ENCODE results near the gene TMEM209. TPM values are rescaled to one million over a fixed set of nuclear protein-coding genes. Genes with fewer than 3 reads are reported as not detected.
A peak's percentile ranks its signal among the peaks of the same experiment; 100 is the strongest.

TMEM209 gene
- total and polyA plus RNA-seq, 4 donors = 4.5 to 10.1 (median 9.0) TPM

DNA sequence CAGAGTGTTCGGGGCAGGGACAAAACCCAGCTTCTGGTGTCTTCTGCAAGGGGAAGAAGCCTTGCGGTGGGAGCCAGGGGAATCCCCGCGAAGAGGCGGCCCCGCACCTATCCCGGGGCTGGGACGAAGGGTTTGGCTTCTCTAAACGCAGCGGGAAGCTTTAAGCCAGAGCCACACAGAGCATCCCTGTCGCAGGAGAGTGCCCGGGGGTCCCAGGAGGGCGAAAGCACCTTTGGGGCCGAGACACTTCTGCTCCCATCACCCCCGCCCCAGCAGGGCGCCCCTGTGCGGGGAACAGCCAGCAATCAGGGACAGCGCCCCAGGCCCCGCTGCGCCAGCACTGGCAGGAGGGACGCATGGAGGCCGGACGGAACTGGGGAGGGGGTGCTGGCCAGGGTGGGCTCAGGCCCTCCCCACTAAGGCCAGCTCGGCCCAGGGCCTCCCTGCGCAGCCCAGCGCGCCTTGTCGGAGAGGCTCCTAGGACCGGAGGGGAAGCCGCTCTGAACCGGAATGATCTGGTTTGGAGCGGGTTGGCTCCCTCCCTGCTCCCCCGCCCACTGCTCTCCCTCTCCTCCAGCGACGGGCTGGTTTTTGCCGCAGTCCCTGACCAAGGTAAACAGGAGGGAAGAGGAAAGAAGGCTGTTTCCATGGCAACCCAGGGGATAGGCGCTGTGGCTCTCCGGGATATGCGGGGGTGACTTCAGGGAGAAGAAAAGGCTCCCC lies 63.9 kb downstream of the TMEM209 start:
- Histone ChIP-seq H3K36me3 (ENCODE audit: control insufficient read depth in 4 of 4, insufficient read depth in 3 of 4, low read depth in 1 of 4, low read length in 3 of 4) (peaks cover 0 to 17% (median 3%) of the 10 kb centered on the region in 4 donors), H3K4me3 (ENCODE audit: low read depth in 1 of 3, low read length in 3 of 3) (peak overlapping the region in 2 of 3 donors; percentile 41 to 58), H3K9me3 (ENCODE audit: control insufficient read depth in 4 of 4, low read length in 3 of 4) (no peaks in the 10 kb centered on the region), H3K27me3 (ENCODE audit: control insufficient read depth in 4 of 4, insufficient read depth in 4 of 4, low read length in 3 of 4) (no peaks in the 10 kb centered on the region), H3K27ac (ENCODE audit: low read depth in 1 of 2, low read length in 2 of 2) (peak overlapping the region in 1 of 2 donors; percentile 49), H3K9ac (ENCODE audit: low read depth in 1 of 2, low read length in 2 of 2) (no peak overlapping the region), H3K4me1 (ENCODE audit: control insufficient read depth in 4 of 4, insufficient read depth in 4 of 4, low read length in 3 of 4) (no peaks in the 10 kb centered on the region)
- no peak for TF ChIP-seq NR2F2 (IDR thresholded peaks at IDR 0.05)
- TF ChIP-seq, protein P1, sequence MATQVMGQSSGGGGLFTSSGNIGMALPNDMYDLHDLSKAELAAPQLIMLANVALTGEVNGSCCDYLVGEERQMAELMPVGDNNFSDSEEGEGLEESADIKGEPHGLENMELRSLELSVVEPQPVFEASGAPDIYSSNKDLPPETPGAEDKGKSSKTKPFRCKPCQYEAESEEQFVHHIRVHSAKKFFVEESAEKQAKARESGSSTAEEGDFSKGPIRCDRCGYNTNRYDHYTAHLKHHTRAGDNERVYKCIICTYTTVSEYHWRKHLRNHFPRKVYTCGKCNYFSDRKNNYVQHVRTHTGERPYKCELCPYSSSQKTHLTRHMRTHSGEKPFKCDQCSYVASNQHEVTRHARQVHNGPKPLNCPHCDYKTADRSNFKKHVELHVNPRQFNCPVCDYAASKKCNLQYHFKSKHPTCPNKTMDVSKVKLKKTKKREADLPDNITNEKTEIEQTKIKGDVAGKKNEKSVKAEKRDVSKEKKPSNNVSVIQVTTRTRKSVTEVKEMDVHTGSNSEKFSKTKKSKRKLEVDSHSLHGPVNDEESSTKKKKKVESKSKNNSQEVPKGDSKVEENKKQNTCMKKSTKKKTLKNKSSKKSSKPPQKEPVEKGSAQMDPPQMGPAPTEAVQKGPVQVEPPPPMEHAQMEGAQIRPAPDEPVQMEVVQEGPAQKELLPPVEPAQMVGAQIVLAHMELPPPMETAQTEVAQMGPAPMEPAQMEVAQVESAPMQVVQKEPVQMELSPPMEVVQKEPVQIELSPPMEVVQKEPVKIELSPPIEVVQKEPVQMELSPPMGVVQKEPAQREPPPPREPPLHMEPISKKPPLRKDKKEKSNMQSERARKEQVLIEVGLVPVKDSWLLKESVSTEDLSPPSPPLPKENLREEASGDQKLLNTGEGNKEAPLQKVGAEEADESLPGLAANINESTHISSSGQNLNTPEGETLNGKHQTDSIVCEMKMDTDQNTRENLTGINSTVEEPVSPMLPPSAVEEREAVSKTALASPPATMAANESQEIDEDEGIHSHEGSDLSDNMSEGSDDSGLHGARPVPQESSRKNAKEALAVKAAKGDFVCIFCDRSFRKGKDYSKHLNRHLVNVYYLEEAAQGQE (IDR thresholded peaks at IDR 0.05) = peak; percentile 66
- DNase-seq (ENCODE audit: low spot score) = peak; percentile 76
- WGBS = 41% methylated on average over 39 of the region's 39 CpGs

DNA sequence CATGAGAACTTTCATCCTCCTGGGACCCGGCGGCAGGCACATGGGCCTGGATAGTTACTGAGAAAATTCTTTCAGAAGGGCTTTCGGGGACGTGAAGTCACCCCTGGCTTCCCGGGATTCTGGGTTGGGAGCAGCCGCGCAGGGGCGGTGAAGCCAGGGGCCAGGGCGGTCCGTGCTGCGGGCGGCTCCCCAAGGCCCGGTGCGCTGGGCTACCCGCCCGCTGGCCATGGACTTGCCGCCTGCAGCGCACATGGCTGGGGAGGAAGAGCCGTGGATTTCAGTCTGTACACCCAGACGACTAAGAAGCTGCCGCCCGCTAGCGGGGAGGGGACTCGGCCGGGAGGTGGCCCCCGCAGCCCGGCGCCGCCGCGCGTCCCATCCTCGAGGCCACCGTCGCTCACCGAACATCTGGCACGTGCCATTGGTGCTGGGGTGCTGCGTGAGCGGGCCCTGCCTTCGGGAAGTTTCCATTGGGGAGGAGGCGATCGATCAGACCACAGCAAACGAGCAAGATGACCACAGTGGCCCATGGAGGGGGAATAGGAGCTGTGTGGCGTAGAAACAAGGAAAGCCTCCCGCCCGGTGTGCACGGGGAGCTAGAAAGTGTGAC lies 64.5 kb downstream of the TMEM209 start:
- WGBS = 90% methylated on average over 47 of the region's 47 CpGs
- peak overlapping the region in 1 of 2 donors; percentile 49 for H3K27ac ChIP-seq (ENCODE audit: low read depth in 1 of 2, low read length in 2 of 2)
- H3K36me3 ChIP-seq (ENCODE audit: control insufficient read depth in 4 of 4, insufficient read depth in 3 of 4, low read depth in 1 of 4, low read length in 3 of 4) = peaks cover 0 to 23% (median 6%) of the 10 kb centered on the region in 4 donors
- H3K4me1 ChIP-seq (ENCODE audit: control insufficient read depth in 4 of 4, insufficient read depth in 4 of 4, low read length in 3 of 4) = no peaks in the 10 kb centered on the region
- no peaks in the 10 kb centered on the region for H3K27me3 ChIP-seq (ENCODE audit: control insufficient read depth in 4 of 4, insufficient read depth in 4 of 4, low read length in 3 of 4)
- TF ChIP-seq RAD21 (IDR thresholded peaks at IDR 0.05) (no peak), SP1 (IDR thresholded peaks at IDR 0.05) (no peak), EGR1 (IDR thresholded peaks at IDR 0.05; ENCODE audit: low read depth in 2 of 2) (no peak), JUND (IDR thresholded peaks at IDR 0.05) (no peak), TAF1 (conservative IDR thresholded peaks at IDR 0.05) (no peak), HNF4G (IDR thresholded peaks at IDR 0.05) (no peak), FOXA2 (IDR thresholded peaks at IDR 0.05) (no peak), NR2F2 (IDR thresholded peaks at IDR 0.05) (no peak), RXRA (IDR thresholded peaks at IDR 0.05) (no peak), HNF4A (conservative IDR thresholded peaks at IDR 0.05) (no peak), FOXA1 (IDR thresholded peaks at IDR 0.05) (no peak)
- TF ChIP-seq, protein P1 (IDR thresholded peaks at IDR 0.05) = no peak
- TF ChIP-seq, protein P2, sequence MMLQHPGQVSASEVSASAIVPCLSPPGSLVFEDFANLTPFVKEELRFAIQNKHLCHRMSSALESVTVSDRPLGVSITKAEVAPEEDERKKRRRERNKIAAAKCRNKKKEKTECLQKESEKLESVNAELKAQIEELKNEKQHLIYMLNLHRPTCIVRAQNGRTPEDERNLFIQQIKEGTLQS (IDR thresholded peaks at IDR 0.05) = no peak
- TF ChIP-seq, protein P3, sequence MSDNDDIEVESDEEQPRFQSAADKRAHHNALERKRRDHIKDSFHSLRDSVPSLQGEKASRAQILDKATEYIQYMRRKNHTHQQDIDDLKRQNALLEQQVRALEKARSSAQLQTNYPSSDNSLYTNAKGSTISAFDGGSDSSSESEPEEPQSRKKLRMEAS (IDR thresholded peaks at IDR 0.05) = no peak
- TF ChIP-seq, protein P4, sequence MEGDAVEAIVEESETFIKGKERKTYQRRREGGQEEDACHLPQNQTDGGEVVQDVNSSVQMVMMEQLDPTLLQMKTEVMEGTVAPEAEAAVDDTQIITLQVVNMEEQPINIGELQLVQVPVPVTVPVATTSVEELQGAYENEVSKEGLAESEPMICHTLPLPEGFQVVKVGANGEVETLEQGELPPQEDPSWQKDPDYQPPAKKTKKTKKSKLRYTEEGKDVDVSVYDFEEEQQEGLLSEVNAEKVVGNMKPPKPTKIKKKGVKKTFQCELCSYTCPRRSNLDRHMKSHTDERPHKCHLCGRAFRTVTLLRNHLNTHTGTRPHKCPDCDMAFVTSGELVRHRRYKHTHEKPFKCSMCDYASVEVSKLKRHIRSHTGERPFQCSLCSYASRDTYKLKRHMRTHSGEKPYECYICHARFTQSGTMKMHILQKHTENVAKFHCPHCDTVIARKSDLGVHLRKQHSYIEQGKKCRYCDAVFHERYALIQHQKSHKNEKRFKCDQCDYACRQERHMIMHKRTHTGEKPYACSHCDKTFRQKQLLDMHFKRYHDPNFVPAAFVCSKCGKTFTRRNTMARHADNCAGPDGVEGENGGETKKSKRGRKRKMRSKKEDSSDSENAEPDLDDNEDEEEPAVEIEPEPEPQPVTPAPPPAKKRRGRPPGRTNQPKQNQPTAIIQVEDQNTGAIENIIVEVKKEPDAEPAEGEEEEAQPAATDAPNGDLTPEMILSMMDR (IDR thresholded peaks at IDR 0.05; ENCODE audit: low read depth, low read length, missing input control) = no peak
- TF ChIP-seq, protein P5, sequence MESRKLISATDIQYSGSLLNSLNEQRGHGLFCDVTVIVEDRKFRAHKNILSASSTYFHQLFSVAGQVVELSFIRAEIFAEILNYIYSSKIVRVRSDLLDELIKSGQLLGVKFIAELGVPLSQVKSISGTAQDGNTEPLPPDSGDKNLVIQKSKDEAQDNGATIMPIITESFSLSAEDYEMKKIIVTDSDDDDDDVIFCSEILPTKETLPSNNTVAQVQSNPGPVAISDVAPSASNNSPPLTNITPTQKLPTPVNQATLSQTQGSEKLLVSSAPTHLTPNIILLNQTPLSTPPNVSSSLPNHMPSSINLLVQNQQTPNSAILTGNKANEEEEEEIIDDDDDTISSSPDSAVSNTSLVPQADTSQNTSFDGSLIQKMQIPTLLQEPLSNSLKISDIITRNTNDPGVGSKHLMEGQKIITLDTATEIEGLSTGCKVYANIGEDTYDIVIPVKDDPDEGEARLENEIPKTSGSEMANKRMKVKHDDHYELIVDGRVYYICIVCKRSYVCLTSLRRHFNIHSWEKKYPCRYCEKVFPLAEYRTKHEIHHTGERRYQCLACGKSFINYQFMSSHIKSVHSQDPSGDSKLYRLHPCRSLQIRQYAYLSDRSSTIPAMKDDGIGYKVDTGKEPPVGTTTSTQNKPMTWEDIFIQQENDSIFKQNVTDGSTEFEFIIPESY (IDR thresholded peaks at IDR 0.05) = no peak
- DNase-seq (ENCODE audit: low spot score) = no peak
- peak overlapping the region in 1 of 3 donors; percentile 41 for H3K4me3 ChIP-seq (ENCODE audit: low read depth in 1 of 3, low read length in 3 of 3)
- no peaks in the 10 kb centered on the region for H3K9me3 ChIP-seq (ENCODE audit: control insufficient read depth in 4 of 4, low read length in 3 of 4)
- no peak overlapping the region for H3K9ac ChIP-seq (ENCODE audit: low read depth in 1 of 2, low read length in 2 of 2)
